HK-2 (cell line): ENCODE measurements around the gene MMRN1.

Source experiments
- DNase-seq: peaks from one replicate; pipeline ENCODE4 v3.0.0-alpha.2; 2018; ENCODE audit not compliant: unreplicated experiment

Gene MMRN1, protein sequence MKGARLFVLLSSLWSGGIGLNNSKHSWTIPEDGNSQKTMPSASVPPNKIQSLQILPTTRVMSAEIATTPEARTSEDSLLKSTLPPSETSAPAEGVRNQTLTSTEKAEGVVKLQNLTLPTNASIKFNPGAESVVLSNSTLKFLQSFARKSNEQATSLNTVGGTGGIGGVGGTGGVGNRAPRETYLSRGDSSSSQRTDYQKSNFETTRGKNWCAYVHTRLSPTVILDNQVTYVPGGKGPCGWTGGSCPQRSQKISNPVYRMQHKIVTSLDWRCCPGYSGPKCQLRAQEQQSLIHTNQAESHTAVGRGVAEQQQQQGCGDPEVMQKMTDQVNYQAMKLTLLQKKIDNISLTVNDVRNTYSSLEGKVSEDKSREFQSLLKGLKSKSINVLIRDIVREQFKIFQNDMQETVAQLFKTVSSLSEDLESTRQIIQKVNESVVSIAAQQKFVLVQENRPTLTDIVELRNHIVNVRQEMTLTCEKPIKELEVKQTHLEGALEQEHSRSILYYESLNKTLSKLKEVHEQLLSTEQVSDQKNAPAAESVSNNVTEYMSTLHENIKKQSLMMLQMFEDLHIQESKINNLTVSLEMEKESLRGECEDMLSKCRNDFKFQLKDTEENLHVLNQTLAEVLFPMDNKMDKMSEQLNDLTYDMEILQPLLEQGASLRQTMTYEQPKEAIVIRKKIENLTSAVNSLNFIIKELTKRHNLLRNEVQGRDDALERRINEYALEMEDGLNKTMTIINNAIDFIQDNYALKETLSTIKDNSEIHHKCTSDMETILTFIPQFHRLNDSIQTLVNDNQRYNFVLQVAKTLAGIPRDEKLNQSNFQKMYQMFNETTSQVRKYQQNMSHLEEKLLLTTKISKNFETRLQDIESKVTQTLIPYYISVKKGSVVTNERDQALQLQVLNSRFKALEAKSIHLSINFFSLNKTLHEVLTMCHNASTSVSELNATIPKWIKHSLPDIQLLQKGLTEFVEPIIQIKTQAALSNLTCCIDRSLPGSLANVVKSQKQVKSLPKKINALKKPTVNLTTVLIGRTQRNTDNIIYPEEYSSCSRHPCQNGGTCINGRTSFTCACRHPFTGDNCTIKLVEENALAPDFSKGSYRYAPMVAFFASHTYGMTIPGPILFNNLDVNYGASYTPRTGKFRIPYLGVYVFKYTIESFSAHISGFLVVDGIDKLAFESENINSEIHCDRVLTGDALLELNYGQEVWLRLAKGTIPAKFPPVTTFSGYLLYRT

DNA sequence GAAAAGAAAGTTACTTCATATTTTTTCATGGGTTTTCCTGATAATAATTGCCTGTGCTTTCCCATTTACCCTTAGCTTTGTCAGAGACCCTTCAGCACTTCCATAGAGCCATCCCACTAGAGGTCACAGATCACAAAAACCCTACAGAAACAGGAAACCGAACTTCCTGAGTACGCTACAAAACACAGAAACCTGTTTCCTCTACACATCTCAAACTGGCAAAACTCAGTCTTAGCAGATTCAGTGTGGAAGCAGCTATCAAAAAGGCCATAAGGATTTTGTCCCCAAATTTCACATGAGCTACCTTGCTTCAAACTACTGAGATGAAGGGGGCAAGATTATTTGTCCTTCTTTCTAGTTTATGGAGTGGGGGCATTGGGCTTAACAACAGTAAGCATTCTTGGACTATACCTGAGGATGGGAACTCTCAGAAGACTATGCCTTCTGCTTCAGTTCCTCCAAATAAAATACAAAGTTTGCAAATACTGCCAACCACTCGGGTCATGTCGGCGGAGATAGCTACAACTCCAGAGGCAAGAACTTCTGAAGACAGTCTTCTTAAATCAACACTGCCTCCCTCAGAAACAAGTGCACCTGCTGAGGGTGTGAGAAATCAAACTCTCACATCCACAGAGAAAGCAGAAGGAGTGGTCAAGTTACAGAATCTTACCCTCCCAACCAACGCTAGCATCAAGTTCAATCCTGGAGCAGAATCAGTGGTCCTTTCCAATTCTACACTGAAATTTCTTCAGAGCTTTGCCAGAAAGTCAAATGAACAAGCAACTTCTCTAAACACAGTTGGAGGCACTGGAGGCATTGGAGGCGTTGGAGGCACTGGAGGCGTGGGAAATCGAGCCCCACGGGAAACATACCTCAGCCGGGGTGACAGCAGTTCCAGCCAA lies at the start of gene MMRN1:
TSS of gene MMRN1 (plus strand) at position 206 of the 902 bp plus-strand sequence. CDS start at position 324, 118 bp downstream.
- no peak for DNase-seq

DNA sequence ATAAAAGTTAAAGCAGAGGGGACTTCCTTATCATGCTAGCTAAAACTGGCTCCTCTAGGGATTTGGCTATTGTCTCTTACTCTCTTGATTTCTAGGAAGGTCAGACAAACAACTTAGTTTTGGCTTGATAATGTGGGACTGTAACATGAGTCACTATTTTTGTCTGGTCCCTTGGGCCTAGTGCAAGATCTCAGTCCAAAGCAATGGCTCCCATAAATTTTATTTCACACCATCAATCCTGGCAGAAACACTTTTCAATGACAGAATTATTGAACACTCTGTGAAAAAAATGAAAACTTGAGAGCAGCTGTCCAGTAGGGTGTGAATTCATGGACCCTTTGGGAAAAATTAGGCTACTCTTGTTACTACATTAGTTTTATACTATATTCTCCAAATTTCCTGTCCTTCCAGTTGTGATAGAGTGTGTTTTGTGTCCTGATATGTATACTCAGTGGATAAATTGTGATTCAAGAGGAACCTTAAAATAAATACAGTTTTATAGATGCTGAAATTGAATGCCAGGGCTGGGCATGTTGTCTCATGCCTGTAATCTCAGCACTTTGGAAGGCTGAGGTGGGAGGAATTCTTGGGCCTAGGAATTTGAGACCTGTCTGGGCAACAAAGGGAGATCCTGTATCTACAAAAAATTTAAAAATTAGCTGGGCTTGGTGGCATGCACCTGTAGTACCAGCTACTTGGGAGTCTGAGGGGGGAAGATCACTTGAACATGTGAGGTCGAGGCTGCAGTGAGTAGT lies 46.9 kb upstream of the MMRN1 start:
- no peak for DNase-seq

DNA sequence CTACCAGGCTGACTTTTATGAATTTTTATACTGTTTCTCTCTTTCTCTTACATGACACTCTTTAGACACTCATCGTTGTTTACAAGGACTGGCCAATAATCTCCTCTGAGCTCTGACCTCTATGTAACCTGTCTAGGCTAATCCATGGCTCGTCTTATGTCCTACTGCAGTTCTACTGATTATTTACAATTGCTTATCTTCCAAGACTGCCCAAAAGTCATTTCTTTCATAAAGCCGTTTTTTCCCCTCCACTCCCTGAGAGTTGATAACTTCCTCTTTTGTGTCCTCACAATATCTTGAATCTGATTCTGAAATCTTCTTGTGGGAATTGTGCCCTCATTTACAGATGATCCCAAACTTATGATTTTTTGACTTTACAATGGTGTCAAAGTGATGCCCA lies 39.4 kb upstream of the MMRN1 start:
- DNase-seq = no peak

DNA sequence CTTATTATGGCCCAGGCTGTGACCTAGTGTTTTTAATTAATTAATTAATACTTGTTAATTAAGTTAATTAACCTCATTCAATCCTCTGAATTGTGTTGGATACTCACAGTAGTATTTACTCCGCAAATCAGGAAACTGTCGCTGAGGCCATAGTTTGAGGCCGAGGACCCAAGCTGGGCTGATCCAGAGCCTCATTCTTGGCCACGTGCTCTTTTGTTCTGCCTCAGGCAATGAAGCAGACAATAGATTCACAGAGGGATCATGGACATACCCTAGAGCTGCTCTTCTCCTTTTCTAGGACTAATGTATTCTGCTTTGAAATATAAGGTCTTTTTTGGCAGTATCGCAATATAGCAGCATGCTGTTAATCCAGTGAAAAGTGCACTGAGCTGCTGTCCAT lies 33.7 kb upstream of the MMRN1 start:
- no peak for DNase-seq

DNA sequence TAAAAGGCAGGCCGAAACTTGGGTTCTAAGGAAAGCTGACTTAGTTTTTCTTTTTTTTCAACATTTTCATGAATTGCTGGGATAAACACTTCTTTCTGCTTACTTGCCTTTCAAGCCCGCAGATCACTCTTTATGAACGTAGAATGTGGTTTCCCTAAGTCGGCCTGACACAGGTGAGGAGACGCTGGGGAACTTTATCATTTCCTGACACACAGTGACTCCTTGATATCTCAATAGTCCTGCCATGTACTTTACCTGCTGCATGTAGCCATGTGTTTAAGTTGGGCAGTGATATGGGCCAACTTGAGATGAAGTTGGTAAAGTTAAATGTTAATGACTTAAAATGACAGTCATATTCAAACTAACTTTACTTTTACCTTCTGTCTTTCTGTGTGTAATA lies 31.1 kb upstream of the MMRN1 start:
- no peak for DNase-seq

DNA sequence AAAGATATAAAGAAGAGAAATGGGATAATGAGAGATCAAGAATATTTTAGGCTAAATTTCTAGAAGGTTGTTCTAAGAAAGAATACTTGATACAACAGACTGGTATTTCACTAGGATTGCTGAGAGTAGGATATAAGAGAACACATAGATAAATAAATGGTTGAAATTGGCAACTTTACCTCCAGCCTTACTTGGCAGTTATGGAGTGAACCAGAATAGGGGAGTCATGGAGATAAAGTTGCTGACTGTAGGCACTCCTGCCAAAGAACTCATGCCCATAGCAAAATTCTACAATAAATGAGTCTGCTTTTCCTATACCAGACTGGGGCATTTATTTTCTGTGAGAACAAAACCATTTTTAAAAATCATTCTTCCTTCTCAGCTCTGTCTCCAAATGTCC lies 26.4 kb upstream of the MMRN1 start:
- DNase-seq = no peak

DNA sequence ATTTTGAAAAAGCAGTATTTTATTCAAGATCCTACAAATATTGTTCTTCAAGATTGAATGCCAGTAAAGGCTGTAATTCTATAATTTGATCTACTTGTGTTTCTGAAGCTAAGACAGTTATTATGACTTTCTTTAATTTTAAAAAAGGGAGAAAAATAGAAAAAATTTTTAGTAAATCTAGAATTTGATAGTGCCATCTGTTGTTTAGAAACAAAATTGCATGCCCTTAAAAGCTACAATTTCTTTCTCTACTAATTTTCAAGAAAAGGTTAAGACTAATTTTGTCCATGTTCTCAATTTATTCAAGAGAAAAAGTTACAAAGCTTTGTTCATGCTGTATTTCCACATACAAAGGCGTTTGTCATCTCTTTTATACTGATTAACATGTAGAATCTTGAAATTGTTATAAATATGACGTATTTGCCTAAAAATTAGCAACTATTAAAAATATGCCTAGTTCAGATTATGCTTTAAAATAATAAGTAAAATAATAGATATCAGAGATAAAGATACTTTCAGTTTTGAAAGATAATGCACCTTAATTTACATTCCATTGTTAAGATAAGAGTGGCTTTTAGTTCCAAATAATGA lies 25.6 kb upstream of the MMRN1 start:
- DNase-seq = no peak

DNA sequence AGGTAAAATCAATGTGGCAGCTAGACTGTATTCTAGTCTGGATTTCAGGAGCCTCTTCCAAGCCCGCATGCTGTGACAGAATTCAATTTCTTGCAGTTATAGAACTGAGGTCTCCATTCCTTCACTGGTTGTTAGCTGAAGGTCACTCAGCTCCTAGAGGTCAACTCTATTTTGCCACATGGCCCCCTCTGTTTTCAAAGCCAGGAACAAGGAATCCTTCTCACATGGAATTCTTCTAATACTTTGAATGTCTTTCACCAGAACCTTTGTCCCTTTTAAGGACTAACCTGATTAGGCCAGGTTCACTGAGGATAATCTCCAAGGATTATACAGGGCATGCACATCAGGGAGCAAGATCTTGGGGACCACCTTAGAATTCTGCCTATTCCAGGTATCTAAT lies 23.4 kb upstream of the MMRN1 start:
- DNase-seq = no peak

DNA sequence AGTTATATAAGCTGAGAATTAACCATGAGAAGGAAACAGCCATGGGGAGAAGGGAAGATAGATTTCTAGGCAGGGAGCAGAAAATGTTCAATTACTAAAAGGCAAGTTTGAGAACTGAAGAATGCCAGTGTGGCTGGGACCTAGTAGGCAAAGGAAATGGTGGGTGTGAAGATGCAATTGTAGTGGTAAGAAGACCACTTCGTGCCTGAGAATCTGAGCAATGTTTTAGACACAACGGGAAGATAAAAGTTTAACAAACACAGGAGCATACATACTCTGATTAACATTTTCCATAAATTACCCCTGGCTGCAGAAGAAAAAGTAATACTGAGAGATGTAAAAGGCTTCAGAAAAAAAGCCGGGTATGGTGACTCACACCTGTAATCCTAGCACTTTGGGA lies 18.1 kb upstream of the MMRN1 start:
- DNase-seq = no peak

DNA sequence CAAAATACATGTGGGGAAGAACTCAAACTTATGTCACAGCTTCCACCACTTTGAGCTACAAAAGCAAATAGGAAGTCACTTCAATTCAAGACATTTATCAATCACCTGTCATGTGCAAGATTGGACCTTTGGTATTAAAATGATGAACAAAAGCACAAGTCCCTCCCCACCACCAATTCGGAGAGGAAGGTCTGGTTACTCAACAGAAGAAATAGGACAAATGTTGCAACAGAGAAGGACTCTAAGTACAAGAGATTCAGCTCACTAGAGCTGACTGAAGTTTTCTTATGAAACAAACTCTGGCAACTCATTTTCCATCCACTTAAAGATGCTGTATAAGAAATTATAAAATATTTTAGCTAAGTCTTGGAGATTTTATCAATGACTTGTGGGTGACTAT lies 16.0 kb upstream of the MMRN1 start:
- DNase-seq = no peak

DNA sequence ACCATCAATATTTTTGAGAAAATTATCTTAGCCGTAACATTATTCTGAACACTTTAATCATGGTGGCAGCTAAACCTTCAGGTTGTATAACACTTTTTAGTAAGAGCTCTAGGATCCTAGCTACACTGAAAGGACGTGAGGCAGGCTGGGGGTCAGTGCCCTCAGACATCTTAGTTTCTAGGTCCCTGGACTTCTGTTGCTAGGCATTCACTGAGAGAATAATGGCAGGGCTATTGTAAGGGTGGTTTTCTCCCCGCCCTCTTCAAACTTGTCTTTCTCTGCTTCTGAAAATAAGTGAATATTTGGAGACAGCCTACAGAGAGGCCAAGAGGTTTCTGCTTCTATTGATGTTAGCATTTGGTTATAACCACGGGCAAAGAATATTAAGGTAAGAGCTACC lies 15.4 kb upstream of the MMRN1 start:
- no peak for DNase-seq

DNA sequence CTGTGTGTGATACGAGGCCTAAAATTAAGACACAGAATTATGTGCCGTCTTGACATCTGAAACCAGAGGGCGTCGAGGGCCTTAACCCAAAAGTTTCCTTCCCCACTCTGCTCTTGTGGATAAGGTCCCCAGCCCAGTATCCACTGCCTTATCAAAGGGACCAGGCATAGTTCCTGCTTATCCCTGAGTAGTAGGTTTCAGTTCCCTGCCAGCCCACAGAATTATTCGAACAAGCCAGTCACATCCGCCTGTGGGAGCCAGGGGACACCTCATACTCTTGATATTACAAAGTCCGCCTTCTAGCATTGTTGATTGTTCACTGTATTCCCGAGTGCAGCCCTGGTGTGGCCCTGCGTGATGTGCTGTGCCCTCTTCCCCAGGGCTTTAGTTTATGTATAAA lies 5.4 kb upstream of the MMRN1 start:
- no peak for DNase-seq

DNA sequence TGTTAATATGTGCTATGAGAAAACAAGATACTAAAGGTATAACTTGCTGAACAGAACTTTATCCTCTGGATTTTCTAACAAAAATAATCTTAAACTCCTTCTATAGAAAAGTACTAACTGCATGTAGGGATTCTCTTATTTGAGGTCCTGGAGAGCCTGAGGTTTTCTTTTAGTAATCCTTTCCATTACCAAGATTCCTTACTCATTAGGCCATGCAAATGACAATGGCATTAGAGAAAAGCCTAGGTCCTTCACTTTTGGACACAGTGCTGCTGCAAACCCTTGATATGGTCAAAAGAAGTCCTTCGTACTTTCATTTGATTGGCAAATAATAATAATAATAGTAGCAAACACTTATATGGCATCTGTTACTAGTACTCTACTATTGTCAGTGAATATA lies 3.2 kb downstream of the MMRN1 start:
- no peak for DNase-seq

DNA sequence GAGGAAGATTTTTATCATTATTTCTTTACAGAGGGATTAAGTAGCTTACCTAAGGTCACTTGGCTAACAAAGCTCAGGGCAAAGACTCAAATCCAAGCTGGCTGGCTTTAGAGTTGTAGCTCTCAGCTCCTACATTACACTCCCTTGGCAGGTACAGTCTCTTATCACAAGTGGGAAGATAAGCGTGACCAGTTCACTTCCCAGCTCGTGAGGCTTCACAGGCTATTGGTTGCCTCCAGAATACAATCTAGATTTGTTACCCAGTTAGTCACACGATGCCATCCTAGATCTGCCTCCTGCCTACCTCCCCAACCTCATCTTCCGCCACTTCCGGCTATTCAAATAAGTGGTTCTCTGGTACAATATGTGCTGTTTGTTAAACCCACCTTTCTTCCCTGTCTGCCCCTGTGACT lies 3.7 kb downstream of the MMRN1 start:
- no peak for DNase-seq

DNA sequence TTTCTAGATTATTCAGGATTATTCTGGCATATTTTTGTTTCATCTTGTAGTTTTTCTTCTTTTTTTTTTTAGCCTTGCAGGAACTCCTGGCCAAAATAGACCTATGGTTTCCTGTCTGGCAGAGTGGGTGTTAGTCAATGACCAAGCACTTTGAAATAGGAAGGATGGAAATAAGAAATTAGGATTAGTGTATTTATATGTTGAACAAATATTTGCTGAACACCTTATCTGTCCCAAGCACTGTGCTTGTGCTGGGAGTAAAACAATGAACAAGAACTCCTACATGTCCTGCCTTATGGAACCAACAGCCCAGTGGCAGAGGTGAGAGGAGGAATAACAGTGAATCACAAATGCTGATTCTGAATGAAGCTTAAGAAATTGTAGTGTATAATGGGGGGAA lies 4.5 kb downstream of the MMRN1 start:
- no peak for DNase-seq

DNA sequence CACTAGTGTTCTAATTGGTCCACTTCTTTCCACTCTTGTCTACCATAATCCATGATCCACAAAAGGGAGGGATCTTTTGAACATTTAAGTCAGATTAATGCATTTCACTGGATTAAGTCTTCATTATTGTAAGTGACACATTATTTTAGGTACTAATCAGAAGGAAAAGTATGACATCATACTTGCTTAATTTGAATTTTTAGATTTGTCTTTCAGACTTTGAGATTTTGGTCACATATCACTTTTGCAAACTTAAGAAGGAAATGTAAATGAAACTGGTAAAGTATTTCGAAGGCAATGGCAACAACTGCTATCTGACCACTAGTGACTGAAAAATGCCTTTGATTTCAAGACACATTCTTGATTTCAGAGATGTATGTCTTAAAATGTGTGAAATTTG lies 5.2 kb downstream of the MMRN1 start:
- no peak for DNase-seq

DNA sequence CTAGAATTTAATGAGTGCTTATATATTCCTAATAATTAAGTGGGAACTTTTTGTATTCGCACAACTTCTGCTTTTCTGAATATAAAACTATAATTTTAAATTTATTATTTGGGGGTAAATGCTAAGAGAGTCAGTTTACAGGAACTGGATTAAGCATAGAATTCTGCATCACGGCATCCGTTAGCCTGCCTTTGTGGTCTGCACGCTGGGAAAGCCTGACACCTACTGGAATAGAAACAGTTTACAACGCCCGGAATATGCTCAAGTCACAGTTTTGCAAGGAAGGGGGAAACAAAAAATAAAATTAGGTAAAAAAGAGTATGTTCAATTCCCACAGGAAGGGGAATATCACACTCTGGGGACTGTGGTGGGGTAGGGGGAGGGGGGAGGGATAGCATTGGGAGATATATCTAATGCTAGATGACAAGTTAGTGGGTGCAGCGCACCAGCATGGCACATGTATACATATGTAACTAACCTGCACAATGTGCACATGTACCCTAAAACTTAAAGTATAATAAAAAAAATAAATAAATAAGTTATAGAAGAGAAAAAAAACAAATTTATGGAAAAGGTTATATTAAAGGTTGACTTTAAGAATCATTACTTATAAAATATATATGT lies 7.3 kb downstream of the MMRN1 start:
- peak; percentile 50 for DNase-seq

DNA sequence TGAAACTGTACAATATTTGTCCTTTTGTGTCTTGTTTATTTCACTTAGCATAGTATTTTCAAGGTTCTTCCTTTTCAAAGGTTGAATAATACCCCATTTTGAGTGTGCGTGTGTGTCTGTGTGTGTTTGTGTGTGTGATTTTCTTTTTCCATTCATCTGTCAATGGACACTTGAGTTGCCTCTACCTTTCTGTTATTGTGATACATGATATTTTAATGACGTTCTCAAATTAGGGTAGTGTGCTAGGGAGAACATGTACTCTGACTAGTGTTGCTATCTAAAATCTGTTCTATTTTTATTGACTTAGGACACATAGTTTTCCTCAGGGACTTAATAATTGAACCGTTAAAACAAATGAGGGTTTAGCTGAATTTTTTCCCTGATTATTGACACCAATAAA lies 9.9 kb downstream of the MMRN1 start:
- no peak for DNase-seq

DNA sequence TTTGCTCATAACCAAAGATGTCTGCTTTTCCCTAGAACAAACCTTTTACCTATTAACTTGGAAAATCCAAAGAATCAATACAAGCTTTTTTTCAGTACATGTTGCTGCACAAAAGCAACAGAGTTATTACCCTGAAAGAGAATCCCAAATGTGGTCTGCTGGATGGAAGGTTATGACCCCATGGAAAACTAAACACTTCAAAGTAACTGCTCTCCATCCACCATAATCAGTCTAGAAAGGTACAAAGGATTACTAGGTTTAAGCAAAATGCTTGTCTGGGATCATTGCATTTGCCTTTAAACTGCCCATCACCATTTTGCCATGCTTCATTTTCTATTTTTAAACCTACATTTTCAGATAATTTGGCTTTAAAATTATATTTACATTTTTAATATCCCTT lies 11.7 kb downstream of the MMRN1 start:
- DNase-seq = no peak
